Urothelium cell line (cell line): ENCODE data around the gene ITGB1BP1.

Experiments used
- DNase-seq: peaks from one replicate; pipeline ENCODE4 v3.0.0; 2011; ENCODE audit warnings: low spot score, mixed read lengths
- FAIRE-seq: peaks from 2 replicates; lab custom pipeline; 2011; peaks lifted over from hg19 to GRCh38; lab: Jason Lieb, UNC

ITGB1BP1 gene

DNA sequence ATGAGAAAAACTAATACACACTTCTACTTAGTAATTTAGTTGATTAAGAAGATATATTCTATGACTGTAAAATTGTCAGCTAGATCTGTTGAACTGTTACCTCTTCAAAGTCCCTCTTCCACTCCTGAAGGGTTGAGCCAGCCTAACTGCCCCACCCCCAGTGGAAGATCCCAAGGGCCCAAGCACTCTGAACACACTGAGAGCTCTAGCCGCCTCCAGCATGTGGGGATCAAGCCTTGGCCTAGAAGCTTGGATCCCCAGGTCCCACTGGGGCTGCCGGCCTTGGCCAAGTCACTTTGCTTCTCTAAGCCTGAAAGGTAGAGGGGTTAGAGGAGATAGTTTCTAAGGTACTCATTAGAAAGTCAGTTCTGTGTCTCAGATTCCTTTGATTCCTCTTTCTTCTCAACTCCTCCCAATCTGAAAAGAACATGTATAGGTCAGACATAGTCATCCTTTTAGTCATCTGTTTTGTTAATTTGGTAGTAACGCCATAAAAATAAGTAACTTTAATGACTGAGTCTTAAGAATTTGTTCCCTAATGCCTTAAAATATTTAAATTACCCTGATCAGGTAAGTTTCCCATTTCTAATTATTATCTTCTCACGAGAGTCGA is 5.7 kb upstream of the ITGB1BP1 start:
- no peak for FAIRE-seq
- DNase-seq, result no peak

DNA sequence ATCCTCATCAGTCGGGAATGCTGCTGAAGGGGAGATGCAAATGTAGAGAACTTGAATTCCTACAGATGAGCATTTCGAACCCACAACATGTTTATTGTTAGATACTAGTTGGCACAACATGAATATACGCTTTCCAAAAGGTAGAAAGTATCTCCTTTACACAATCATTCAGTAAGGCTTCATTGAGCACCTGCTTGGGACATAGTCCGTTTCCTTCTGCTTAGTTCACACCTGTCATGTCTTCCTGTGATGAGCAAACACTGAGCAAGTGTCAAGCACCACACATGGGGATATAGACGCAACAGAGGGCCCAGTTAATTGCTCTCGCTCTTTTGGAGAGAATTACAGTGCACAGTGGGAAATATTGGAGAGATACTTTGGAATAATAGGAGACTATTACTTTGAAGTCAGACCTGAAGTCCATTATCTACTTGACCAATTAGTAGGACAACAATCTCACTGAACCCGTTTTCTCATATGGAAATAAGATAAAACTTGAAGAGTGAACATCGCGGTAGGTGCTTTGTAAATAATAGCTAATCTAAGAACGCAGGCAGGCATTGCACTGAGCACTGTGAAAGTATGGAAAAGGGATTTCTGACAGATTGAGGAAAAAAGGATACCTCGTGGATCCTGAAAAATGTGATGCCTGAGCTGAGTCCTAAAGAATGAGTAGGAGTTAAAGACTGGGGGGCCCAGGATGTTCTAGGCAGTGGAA is 1.3 kb upstream of the ITGB1BP1 start:
- FAIRE-seq (no peak), DNase-seq (no peak)

- FAIRE-seq (no peak), DNase-seq (no peak)
Observed at GRCh38 chr2:9423922-9424272, 569 bp upstream of the ITGB1BP1 start.

DNA sequence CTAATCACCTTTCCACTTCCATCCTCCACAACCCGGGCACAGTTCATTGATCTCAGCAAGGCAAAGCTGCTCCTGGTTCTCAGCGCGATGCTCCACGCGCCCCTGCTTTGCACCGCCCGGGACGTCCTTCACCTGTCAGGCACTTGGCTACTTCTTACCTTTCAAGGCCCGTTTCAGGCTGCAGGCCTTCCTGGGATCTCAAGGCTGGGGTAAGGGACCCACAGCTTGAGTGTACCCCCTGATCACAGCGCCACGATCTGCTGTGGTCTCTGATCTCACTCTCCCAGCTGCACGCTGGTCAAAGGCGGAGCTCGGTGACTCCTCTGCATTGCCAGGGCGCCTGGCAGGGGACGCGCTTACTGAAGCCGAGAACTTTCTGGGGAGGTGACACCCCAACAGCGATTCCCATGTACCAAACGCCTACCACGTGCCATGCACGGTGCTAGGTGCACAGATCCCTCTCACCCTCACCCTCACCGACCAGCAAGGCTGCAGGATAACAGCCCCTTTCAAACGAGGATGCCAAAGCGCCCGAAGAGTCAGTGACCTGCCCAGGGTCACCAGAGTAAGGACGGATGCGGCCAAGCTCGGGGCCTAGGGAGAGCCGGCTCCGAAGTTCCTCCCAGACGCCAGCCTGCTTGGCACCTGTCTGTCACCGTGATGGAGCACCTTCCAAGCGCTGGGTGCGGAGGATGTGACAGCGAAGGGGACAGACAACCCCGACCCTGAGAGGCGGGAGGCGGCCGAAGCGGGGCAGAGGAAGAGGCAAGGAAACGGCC is 818 bp downstream of the ITGB1BP1 start:
- FAIRE-seq (no peak), DNase-seq (peak; percentile 49)

GRCh38 chr2:9420495-9420894 is 2.8 kb downstream of the ITGB1BP1 start:
- no peak for DNase-seq
- no peak for FAIRE-seq

- FAIRE-seq (no peak), DNase-seq (no peak)
Observed at GRCh38 chr2:9419541-9419940, 3.8 kb downstream of the ITGB1BP1 start.

DNA sequence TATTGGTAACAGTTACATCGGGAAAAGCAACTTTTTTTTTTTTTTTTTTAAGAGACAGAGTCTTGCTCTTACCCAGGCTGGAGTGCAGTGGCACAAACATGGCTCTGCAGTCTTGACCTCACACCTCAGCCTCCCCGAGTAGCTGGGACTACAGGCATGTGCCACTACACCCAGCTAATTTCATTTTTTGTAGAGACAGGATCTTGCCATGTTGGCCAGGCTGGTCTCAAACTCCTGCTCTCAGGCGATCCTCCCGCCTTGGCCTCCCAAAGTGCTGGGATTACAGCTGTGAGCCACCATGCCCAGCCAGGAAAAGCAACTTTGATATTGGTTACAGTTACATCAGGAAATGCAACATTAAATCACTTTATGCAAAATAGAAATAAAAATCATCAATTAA is 4.6 kb downstream of the ITGB1BP1 start:
- DNase-seq (no peak), FAIRE-seq (no peak)

- FAIRE-seq (no peak), DNase-seq (no peak)
Observed at GRCh38 chr2:9417725-9418124, 5.6 kb downstream of the ITGB1BP1 start.

- FAIRE-seq, result no peak
- DNase-seq, result no peak
Observed at GRCh38 chr2:9416962-9417316, 6.4 kb downstream of the ITGB1BP1 start.

- DNase-seq, result no peak
- no peak for FAIRE-seq
Observed at GRCh38 chr2:9416267-9416961, 6.9 kb downstream of the ITGB1BP1 start.

- no peak for DNase-seq
- no peak for FAIRE-seq
Observed at GRCh38 chr2:9415516-9416169, 7.7 kb downstream of the ITGB1BP1 start.

DNA sequence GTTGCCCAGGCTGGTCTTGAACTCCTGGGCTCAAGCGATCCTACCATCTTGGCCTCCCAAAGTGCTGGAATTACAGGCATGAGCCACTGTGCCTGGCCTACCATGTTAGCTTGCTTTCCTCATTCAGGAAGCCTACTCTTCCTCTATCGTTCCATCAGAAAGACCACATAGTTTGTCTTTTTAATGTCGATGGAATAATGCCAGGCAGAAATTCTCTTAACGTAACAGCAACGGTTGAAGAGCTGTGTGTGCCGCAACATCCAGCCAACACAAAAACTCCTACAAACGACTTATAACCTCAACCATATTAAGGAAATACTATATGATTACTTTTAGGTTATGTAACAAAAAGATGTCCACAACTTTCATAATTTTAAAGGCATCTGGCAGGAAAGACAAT is 10.5 kb downstream of the ITGB1BP1 start:
- FAIRE-seq (no peak), DNase-seq (no peak)

GRCh38 chr2:9410108-9410507 is 13.2 kb downstream of the ITGB1BP1 start:
- no peak for FAIRE-seq
- no peak for DNase-seq

GRCh38 chr2:9408641-9409151 is 14.6 kb downstream of the ITGB1BP1 start:
- DNase-seq, result no peak
- no peak for FAIRE-seq

DNA sequence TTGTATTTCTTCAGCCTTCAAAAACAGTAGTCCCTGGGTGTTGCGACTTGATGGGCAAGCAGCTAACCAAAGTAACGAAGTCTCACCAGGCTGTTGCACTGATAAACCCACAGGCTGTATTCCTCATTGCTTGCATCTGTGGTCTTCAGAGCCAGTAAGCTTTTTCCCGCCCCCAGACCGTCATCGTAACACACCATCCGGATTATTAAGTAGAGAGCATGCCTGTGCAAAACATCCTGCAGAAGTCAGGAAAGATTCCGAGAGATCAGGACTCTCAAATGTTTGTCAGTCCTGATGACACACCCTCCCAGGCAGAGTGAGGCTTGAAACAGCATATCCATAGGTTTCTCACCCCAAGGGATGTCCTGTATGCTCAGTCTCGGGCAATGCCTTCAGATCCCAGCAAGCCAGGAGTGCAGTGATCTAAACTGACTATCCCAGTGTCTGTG is 15.9 kb downstream of the ITGB1BP1 start:
- FAIRE-seq, result no peak
- DNase-seq, result no peak

DNA sequence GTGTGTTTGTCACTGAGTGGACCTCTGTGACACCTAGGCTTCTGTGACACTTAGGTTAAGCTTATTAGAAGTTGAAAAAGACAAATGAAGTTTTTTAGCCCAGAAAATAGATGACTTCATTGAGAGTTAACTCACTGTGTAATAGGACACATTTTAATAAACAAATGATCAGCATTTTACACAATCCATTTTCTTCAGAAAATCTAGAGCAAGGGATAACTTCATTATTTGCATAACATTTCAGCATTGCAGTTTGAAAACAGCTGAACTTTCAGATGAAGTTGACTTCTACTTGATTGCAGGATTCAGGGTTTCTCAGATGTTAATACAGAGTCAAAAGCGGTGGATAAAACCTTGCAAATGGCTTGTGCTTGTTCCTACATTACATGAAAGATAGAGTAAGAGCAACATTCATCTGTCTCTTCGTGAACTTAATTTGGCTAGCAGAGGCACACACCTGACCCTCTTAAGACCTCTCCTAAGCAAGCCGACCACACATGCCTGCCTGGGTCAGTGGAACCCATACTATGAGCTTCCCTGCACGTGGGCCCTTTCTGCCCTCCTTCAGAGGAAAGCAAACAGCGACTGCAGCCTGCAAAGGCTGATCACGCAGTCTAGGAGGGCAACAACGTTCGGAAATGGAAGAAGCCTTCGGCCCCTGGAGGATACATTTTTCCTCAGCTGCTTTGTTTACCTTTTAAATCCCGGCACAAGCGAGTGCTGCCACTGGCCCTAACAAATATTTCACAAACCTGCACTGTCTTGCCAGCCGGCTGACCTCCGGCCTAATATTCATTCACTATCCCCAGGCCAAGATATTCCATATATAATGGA is 16.6 kb downstream of the ITGB1BP1 start:
- FAIRE-seq (no peak), DNase-seq (no peak)

DNA sequence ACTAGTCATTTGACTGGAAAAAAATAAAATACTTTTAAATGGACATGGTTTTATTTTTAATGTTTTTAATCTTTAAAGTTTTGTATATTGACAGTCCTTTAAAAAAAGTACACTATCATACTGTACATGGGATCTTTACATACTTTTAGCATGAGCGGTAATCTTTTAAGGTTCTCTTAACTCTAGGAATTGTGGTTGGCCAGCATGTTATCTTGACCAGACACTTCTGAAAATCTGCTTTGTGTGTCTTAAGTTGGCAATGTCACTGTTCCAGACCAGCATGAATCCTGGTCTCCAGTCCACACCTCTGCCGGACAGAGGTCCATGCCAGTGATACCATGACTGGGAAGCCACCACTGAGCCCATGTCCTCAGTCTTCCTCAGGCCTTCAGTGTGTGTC is 17.7 kb downstream of the ITGB1BP1 start:
- FAIRE-seq (no peak), DNase-seq (no peak)

- FAIRE-seq, result no peak
Observed at GRCh38 chr2:9404451-9404850, 18.9 kb downstream of the ITGB1BP1 start.

GRCh38 chr2:9403924-9404323 is 19.4 kb downstream of the ITGB1BP1 start:
- no peak for FAIRE-seq

More at GRCh38 chr2:9404451-9404850, 18.9 kb downstream of the ITGB1BP1 start:
- no peak for DNase-seq

More at GRCh38 chr2:9403924-9404323, 19.4 kb downstream of the ITGB1BP1 start:
- no peak for DNase-seq
